ENCODE measurements around the gene TVP23C.
A peak's percentile ranks its signal among the peaks of the same experiment; 100 is the strongest.

The TVP23C gene

DNA sequence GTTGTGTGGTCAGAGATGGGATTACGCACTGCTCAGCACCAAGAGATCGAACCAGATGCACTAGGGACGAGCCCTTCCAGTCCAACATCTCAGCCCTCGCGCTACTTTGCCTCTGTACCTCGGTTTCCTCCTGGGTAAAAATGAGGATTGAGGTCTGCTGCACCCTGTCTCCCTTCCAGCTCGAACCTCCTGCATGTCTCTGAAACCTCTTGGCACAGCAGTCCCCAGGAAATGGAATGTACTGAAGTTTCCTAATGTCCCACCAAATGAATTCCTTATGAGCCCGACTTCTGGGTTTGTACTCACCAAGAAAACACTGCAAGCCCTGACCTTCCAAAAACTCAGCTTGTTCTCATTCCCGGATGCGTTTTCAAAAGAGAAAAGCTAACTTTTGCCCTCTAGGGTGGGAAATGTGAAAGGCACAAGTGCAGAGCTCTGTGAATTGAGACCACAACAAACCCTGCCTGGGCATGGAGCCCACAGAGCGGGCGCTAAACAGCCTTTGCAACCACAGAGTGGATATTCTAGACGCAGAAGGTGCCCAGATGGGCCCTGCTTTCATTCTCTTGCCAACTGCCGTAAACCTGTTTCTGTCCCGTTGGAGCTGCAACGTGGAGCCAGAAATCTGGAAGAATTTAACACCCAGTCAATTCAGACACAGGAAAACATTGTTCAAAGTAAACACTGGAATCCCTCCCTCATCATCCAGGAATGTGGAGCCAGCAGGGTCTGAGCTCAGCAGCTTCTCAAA is 106.1 kb downstream of the TVP23C start:
- Histone ChIP-seq H3K18ac (ENCODE audit: low read length) (no peak overlapping the region), H2AK5ac (ENCODE audit: low read length) (no peak overlapping the region), H4K8ac (ENCODE audit: low read depth, low read length) (no peak overlapping the region), H3K9ac (ENCODE audit: low read length) (no peak overlapping the region), H3K27ac (ENCODE audit: low read depth, low read length) (peak overlapping the region; percentile 20), H3K14ac (ENCODE audit: low read length) (no peak overlapping the region), H3K23ac (ENCODE audit: low read length) (no peak overlapping the region), H2BK5ac (ENCODE audit: low read depth, low read length, poor library complexity) (no peak overlapping the region), H2AFZ (ENCODE audit: insufficient read depth, low read length, poor library complexity) (no peak overlapping the region), H2BK12ac (ENCODE audit: low read length) (no peak overlapping the region), H3K4me3 (ENCODE audit: low read depth, low read length) (no peak overlapping the region), H4K91ac (ENCODE audit: low read depth, low read length) (peak overlapping the region; percentile 6), H3K9me3 (ENCODE audit: insufficient read depth, low read depth, low read length) (peaks cover 2% of the 10 kb centered on the region), H3K79me2 (ENCODE audit: control insufficient read depth, insufficient read depth, low read length, poor library complexity) (no peaks in the 10 kb centered on the region), H3K4ac (ENCODE audit: low read depth, low read length) (no peak overlapping the region), H3K36me3 (ENCODE audit: control insufficient read depth in 1 of 2, insufficient read depth in 2 of 2, low read length in 2 of 2) (peaks cover 2 to 4% of the 10 kb centered on the region in 2 experiments), H3K79me1 (ENCODE audit: low read length) (peaks cover 2% of the 10 kb centered on the region), H3K4me1 (ENCODE audit: control insufficient read depth in 1 of 2, insufficient read depth in 2 of 2, low read length in 2 of 2) (peaks cover 13 to 18% of the 10 kb centered on the region in 2 experiments), H4K12ac (ENCODE audit: low read depth, low read length) (no peak overlapping the region), H3K4me2 (ENCODE audit: low read length) (peak overlapping the region; percentile 30), H3K27me3 (ENCODE audit: insufficient read depth, low read length) (no peaks in the 10 kb centered on the region), H2BK120ac (ENCODE audit: insufficient read depth, low read length, poor library complexity) (no peak overlapping the region)
- WGBS (ENCODE audit: extremely low coverage, insufficient coverage, insufficient read length), result no CpG with 5 or more reads among the region's 16 CpGs
- DNase-seq, result peak in 1 of 2 donors; percentile 28

GRCh38 chr17:15456496-15456895 is 106.8 kb downstream of the TVP23C start:
- no peak overlapping the region for H2BK5ac ChIP-seq (ENCODE audit: low read depth, low read length, poor library complexity)
- no peaks in the 10 kb centered on the region for H3K79me2 ChIP-seq (ENCODE audit: control insufficient read depth, insufficient read depth, low read length, poor library complexity)
- WGBS (ENCODE audit: extremely low coverage, insufficient coverage, insufficient read length), result no CpG with 5 or more reads among the region's 6 CpGs
- H2BK12ac ChIP-seq (ENCODE audit: low read length), result peak overlapping the region; percentile 37
- H3K79me1 ChIP-seq (ENCODE audit: low read length), result peaks cover 2% of the 10 kb centered on the region
- no peak overlapping the region for H4K12ac ChIP-seq (ENCODE audit: low read depth, low read length)
- no peak overlapping the region for H2AK5ac ChIP-seq (ENCODE audit: low read length)
- H2BK120ac ChIP-seq (ENCODE audit: insufficient read depth, low read length, poor library complexity), result no peak overlapping the region
- H3K4ac ChIP-seq (ENCODE audit: low read depth, low read length), result no peak overlapping the region
- H3K9me3 ChIP-seq (ENCODE audit: insufficient read depth, low read depth, low read length), result peaks cover 2% of the 10 kb centered on the region
- no peak overlapping the region for H3K4me2 ChIP-seq (ENCODE audit: low read length)
- no peak overlapping the region for H3K9ac ChIP-seq (ENCODE audit: low read length)
- H3K4me1 ChIP-seq (ENCODE audit: control insufficient read depth in 1 of 2, insufficient read depth in 2 of 2, low read length in 2 of 2), result peaks cover 13 to 18% of the 10 kb centered on the region in 2 experiments
- H3K27me3 ChIP-seq (ENCODE audit: insufficient read depth, low read length), result no peaks in the 10 kb centered on the region
- no peak overlapping the region for H2AFZ ChIP-seq (ENCODE audit: insufficient read depth, low read length, poor library complexity)
- H4K8ac ChIP-seq (ENCODE audit: low read depth, low read length), result no peak overlapping the region
- H4K91ac ChIP-seq (ENCODE audit: low read depth, low read length), result no peak overlapping the region
- H3K18ac ChIP-seq (ENCODE audit: low read length), result no peak overlapping the region
- H3K14ac ChIP-seq (ENCODE audit: low read length), result no peak overlapping the region
- no peak overlapping the region for H3K27ac ChIP-seq (ENCODE audit: low read depth, low read length)
- peaks cover 2 to 5% of the 10 kb centered on the region in 2 experiments for H3K36me3 ChIP-seq (ENCODE audit: control insufficient read depth in 1 of 2, insufficient read depth in 2 of 2, low read length in 2 of 2)
- H3K23ac ChIP-seq (ENCODE audit: low read length), result no peak overlapping the region
- DNase-seq, result no peak
- H3K4me3 ChIP-seq (ENCODE audit: low read depth, low read length), result no peak overlapping the region

GRCh38 chr17:15454346-15454745 is 108.9 kb downstream of the TVP23C start:
- Histone ChIP-seq H3K23ac (ENCODE audit: low read length) (no peak overlapping the region), H2AFZ (ENCODE audit: insufficient read depth, low read length, poor library complexity) (no peak overlapping the region), H3K4ac (ENCODE audit: low read depth, low read length) (no peak overlapping the region)

DNA sequence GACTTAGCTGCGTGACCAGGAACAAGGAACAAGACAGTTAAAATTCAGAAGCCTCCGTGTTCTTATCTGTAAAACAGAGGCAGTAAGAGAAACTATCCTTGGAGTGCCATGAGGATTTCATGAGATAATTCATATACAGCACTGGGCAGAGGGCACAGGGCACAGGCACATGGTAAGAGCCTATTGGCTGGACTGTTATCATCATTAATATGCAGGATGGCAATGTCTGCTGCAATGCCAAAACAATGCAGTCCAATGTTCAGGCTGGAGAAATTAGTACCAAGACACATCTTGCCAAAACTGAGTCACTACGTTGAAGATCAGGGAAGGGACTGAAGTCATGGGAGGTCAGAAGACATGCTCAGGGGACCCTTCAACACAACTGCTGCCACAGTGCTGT is 109.5 kb downstream of the TVP23C start:
- Histone ChIP-seq H3K14ac (ENCODE audit: low read length) (no peak overlapping the region), H3K9ac (ENCODE audit: low read length) (no peak overlapping the region), H2BK5ac (ENCODE audit: low read depth, low read length, poor library complexity) (no peak overlapping the region), H3K18ac (ENCODE audit: low read length) (no peak overlapping the region), H2BK120ac (ENCODE audit: insufficient read depth, low read length, poor library complexity) (no peak overlapping the region), H3K27ac (ENCODE audit: low read depth, low read length) (no peak overlapping the region), H3K4me1 (ENCODE audit: control insufficient read depth in 1 of 2, insufficient read depth in 2 of 2, low read length in 2 of 2) (peaks cover 16 to 21% of the 10 kb centered on the region in 2 experiments), H3K79me2 (ENCODE audit: control insufficient read depth, insufficient read depth, low read length, poor library complexity) (no peaks in the 10 kb centered on the region), H3K27me3 (ENCODE audit: insufficient read depth, low read length) (no peaks in the 10 kb centered on the region), H3K9me3 (ENCODE audit: insufficient read depth, low read depth, low read length) (peaks cover 2% of the 10 kb centered on the region), H2BK12ac (ENCODE audit: low read length) (no peak overlapping the region), H3K4ac (ENCODE audit: low read depth, low read length) (no peak overlapping the region), H3K4me2 (ENCODE audit: low read length) (no peak overlapping the region), H4K8ac (ENCODE audit: low read depth, low read length) (no peak overlapping the region), H2AFZ (ENCODE audit: insufficient read depth, low read length, poor library complexity) (no peak overlapping the region), H2AK5ac (ENCODE audit: low read length) (no peak overlapping the region), H3K36me3 (ENCODE audit: control insufficient read depth in 1 of 2, insufficient read depth in 2 of 2, low read length in 2 of 2) (peaks cover 2 to 6% of the 10 kb centered on the region in 2 experiments), H3K4me3 (ENCODE audit: low read depth, low read length) (no peak overlapping the region), H3K23ac (ENCODE audit: low read length) (no peak overlapping the region), H4K12ac (ENCODE audit: low read depth, low read length) (no peak overlapping the region), H3K79me1 (ENCODE audit: low read length) (peaks cover 2% of the 10 kb centered on the region), H4K91ac (ENCODE audit: low read depth, low read length) (no peak overlapping the region)
- WGBS (ENCODE audit: extremely low coverage, insufficient coverage, insufficient read length), result no CpG with 5 or more reads among the region's 3 CpGs
- no peak for DNase-seq

More at GRCh38 chr17:15454346-15454745, 108.9 kb downstream of the TVP23C start:
- no peak for DNase-seq
- Histone ChIP-seq H4K12ac (ENCODE audit: low read depth, low read length) (no peak overlapping the region), H3K4me2 (ENCODE audit: low read length) (no peak overlapping the region), H3K27ac (ENCODE audit: low read depth, low read length) (no peak overlapping the region), H3K9ac (ENCODE audit: low read length) (no peak overlapping the region), H3K4me3 (ENCODE audit: low read depth, low read length) (no peak overlapping the region), H2BK5ac (ENCODE audit: low read depth, low read length, poor library complexity) (no peak overlapping the region), H3K27me3 (ENCODE audit: insufficient read depth, low read length) (no peaks in the 10 kb centered on the region), H3K14ac (ENCODE audit: low read length) (no peak overlapping the region), H3K4me1 (ENCODE audit: control insufficient read depth in 1 of 2, insufficient read depth in 2 of 2, low read length in 2 of 2) (peaks cover 13 to 18% of the 10 kb centered on the region in 2 experiments), H2BK120ac (ENCODE audit: insufficient read depth, low read length, poor library complexity) (no peak overlapping the region), H4K8ac (ENCODE audit: low read depth, low read length) (no peak overlapping the region), H3K36me3 (ENCODE audit: control insufficient read depth in 1 of 2, insufficient read depth in 2 of 2, low read length in 2 of 2) (peaks cover 2 to 7% of the 10 kb centered on the region in 2 experiments), H3K9me3 (ENCODE audit: insufficient read depth, low read depth, low read length) (peaks cover 2% of the 10 kb centered on the region), H3K79me2 (ENCODE audit: control insufficient read depth, insufficient read depth, low read length, poor library complexity) (no peaks in the 10 kb centered on the region), H3K18ac (ENCODE audit: low read length) (no peak overlapping the region), H4K91ac (ENCODE audit: low read depth, low read length) (no peak overlapping the region), H3K79me1 (ENCODE audit: low read length) (peaks cover 2% of the 10 kb centered on the region), H2BK12ac (ENCODE audit: low read length) (no peak overlapping the region), H2AK5ac (ENCODE audit: low read length) (no peak overlapping the region)
- WGBS (ENCODE audit: extremely low coverage, insufficient coverage, insufficient read length), result no CpG with 5 or more reads among the region's 5 CpGs
